Measurements from ENCODE around the gene EHD4.

EHD4 gene

DNA sequence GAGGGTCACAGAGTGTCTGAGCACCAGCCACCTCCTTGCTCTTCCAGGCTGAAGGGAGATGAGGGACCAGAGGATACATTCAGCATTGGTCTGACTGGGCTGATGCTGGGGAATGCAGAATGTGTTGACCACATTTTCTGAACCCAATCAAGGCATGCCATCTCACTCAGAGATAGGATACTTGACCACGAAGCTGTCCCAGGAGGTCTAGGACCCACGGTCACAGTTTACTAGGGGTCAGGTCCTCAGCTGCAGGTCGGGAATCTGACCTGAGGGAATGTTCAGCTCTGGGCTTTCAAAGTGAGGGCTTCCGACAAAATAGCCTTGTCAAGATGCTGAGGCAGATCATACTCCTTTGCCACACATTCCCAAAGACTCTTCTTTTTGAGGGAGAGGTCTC, 28.9 kb upstream of the EHD4 start:
- no peaks in the 10 kb centered on the region for H3K27me3 Mint-ChIP-seq (ENCODE audit: low read depth)
- H3K27ac Mint-ChIP-seq = no peak overlapping the region
- H3K4me3 Mint-ChIP-seq = no peak overlapping the region
- H3K36me3 Mint-ChIP-seq (ENCODE audit: low read depth) = no peaks in the 10 kb centered on the region
- H3K4me1 Mint-ChIP-seq (ENCODE audit: low read depth) = no peaks in the 10 kb centered on the region
- no peaks in the 10 kb centered on the region for H3K9me3 Mint-ChIP-seq

DNA sequence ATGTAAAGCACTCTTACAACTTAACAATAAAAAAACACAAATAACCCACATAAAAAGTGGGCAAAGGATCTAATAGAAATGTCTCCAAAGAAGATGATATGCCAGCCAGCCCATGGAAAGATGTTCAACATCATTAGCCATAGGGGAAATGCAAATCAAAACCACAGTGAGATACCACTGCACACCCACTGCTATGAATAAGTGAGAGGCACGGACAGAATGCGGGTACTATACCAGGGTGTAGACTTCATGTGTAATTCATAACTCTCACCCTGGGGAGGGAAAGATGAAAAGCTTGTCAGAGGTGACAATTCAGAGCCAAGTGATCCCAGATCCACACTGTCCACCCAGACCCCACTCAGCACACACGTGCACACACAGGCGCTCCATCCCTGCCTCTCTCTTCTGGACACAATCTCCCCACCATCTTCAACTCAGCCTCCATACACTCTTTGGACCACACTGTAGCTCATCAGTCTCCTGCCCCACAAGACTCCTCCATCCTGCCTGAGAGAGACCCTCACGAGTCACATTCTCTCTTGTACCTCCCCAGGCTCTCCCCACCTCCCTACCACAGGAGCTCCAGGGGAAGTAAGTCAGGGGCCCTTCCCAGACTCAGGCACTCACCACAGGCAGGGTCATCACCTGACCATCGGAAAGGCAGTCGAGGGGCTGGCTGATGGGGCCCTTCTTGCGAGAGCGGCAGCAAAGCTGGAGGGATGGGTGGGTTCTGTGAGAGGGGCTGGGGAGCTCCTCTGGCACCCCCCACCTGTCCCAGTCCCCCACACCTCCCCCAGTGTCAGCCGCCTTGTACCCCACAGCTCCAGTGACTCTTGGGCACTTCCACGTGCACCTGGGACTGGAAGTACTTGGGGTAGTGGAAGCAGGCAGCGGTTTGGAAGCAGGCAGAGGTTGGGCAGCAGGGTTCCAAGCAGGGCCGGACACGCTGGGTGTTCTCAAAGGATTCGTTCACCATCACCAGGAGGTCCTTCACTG, 27.2 kb upstream of the EHD4 start:
- no peak overlapping the region for H3K27ac Mint-ChIP-seq

GRCh38 chr15:41997845-41998244, 25.5 kb upstream of the EHD4 start:
- Mint-ChIP-seq H3K4me1 (ENCODE audit: low read depth) (no peaks in the 10 kb centered on the region), H3K27ac (no peak overlapping the region), H3K9me3 (no peaks in the 10 kb centered on the region), H3K27me3 (ENCODE audit: low read depth) (no peaks in the 10 kb centered on the region), H3K36me3 (ENCODE audit: low read depth) (no peaks in the 10 kb centered on the region), H3K4me3 (no peak overlapping the region)

More for the DNA sequence above, 27.2 kb upstream of the EHD4 start:
- Mint-ChIP-seq H3K27me3 (ENCODE audit: low read depth) (no peaks in the 10 kb centered on the region), H3K4me1 (ENCODE audit: low read depth) (no peaks in the 10 kb centered on the region), H3K36me3 (ENCODE audit: low read depth) (no peaks in the 10 kb centered on the region), H3K9me3 (no peaks in the 10 kb centered on the region), H3K4me3 (no peak overlapping the region)

DNA sequence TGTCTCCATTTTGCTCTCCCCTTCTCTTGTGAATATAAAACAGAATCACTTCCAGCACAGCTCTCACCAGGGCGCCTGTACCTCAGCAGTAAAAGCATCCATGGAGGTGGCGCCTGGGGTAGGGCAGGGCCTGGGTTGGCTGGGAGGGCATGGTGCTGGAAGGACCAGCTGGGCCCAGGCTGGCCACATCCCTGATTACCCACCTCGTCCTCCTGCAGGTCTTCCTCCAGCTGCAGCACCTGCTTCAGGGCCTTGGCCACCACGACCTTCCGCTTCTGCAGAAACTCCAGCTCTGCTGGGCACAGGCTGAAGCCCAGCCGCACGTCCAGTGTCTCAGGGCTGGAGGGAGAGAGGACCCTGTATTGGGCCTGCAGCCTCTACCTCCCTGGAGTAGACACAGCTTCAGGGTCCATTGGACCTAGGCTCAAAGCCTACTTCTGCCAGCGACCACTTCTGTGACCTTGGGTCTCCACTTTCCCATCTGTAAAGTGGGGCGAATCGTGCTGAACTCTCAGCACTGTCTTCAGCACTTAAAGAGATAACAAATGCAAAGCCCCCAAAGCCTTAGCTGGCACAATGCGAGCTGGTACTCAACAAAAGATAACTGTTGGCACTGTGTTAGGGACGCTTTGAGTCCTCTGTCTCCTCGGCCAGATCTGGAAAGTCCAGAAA, 24.7 kb upstream of the EHD4 start:
- H3K27me3 Mint-ChIP-seq (ENCODE audit: low read depth) = no peaks in the 10 kb centered on the region

DNA sequence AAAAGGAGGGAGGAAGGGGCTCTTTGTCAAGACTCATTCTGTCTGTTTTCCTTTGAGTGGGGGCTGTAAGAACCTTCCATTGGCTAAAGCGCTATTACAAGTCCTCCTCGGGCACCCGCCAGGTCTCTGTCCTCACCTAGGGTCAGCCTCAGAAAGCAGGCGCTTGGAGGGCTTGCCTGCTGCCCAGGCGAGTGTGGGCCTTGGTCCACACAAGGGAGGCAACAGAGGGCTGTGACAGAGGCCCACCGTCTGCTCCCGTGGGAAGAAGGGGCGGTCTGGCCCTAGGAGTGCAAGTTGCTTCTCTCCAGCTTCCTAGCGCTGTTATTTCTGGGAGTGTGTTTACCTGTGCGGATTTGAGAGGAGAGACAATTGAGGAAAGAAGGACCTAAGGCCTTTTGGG, 24.0 kb upstream of the EHD4 start:
- no peak overlapping the region for H3K4me3 Mint-ChIP-seq
- H3K9me3 Mint-ChIP-seq = no peaks in the 10 kb centered on the region
- H3K27me3 Mint-ChIP-seq (ENCODE audit: low read depth) = no peaks in the 10 kb centered on the region
- no peak overlapping the region for H3K27ac Mint-ChIP-seq
- H3K4me1 Mint-ChIP-seq (ENCODE audit: low read depth) = no peaks in the 10 kb centered on the region
- no peaks in the 10 kb centered on the region for H3K36me3 Mint-ChIP-seq (ENCODE audit: low read depth)

More for the DNA sequence above, 24.7 kb upstream of the EHD4 start:
- Mint-ChIP-seq H3K4me3 (no peak overlapping the region), H3K36me3 (ENCODE audit: low read depth) (no peaks in the 10 kb centered on the region), H3K9me3 (no peaks in the 10 kb centered on the region), H3K4me1 (ENCODE audit: low read depth) (no peaks in the 10 kb centered on the region), H3K27ac (no peak overlapping the region)

DNA sequence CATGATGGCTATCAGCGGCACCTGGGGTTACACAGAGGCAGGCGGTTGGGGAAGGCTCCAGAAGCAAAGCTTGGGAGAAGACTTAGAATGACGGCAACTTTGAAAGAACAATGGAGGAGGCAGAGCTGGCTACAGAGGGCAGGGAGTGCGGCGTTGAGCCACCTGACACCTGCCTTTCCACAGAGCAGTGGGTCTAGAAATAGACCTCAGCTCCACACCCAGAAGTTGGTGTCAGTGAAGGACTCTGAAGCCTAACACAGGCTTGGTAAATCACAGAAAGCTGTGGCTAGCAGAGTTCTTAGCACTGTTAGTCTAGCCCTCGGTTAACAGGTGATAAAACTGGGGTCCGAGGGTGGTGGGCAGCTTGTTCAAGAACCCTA, 23.1 kb upstream of the EHD4 start:
- H3K4me1 Mint-ChIP-seq (ENCODE audit: low read depth) = no peaks in the 10 kb centered on the region
- H3K9me3 Mint-ChIP-seq = no peaks in the 10 kb centered on the region
- H3K27me3 Mint-ChIP-seq (ENCODE audit: low read depth) = no peaks in the 10 kb centered on the region
- H3K4me3 Mint-ChIP-seq = no peak overlapping the region
- no peaks in the 10 kb centered on the region for H3K36me3 Mint-ChIP-seq (ENCODE audit: low read depth)
- no peak overlapping the region for H3K27ac Mint-ChIP-seq

- Mint-ChIP-seq H3K9me3 (no peaks in the 10 kb centered on the region), H3K27me3 (ENCODE audit: low read depth) (no peaks in the 10 kb centered on the region), H3K4me3 (no peak overlapping the region), H3K4me1 (ENCODE audit: low read depth) (no peaks in the 10 kb centered on the region), H3K27ac (no peak overlapping the region), H3K36me3 (ENCODE audit: low read depth) (no peaks in the 10 kb centered on the region)
Observed at GRCh38 chr15:41994772-41995475, 22.6 kb upstream of the EHD4 start.

DNA sequence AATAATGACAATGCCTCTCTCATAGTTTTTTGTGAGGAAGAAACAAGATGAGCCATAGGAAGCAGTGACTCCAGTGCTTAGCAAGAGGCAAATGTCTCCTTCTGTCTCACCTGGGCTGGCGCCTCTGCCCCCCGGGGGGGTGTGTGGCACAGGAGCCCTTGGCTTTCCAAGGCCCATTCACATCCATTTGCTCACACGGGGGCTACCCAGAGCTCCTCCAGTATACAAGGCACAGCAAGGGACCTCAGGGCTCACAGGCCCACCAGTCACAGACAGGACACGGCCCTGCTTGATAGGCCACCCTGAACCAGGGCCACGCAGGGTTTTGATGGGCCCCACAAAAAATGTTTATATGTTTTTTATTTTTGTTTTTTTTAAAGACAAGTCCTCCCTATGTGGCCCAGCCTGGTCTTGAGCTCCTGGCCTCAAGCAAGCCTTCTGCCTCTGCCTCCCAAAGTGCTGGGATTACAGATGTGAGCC, 21.9 kb upstream of the EHD4 start:
- Mint-ChIP-seq H3K4me1 (ENCODE audit: low read depth) (no peaks in the 10 kb centered on the region), H3K27ac (no peak overlapping the region), H3K36me3 (ENCODE audit: low read depth) (no peaks in the 10 kb centered on the region), H3K4me3 (no peak overlapping the region), H3K9me3 (no peaks in the 10 kb centered on the region), H3K27me3 (ENCODE audit: low read depth) (no peaks in the 10 kb centered on the region)

GRCh38 chr15:41993472-41994170, 21.3 kb upstream of the EHD4 start:
- Mint-ChIP-seq H3K36me3 (ENCODE audit: low read depth) (no peaks in the 10 kb centered on the region), H3K27ac (no peak overlapping the region), H3K9me3 (no peaks in the 10 kb centered on the region), H3K4me1 (ENCODE audit: low read depth) (no peaks in the 10 kb centered on the region), H3K4me3 (no peak overlapping the region), H3K27me3 (ENCODE audit: low read depth) (no peaks in the 10 kb centered on the region)

- H3K4me3 Mint-ChIP-seq = no peak overlapping the region
- H3K4me1 Mint-ChIP-seq (ENCODE audit: low read depth) = no peaks in the 10 kb centered on the region
- no peaks in the 10 kb centered on the region for H3K27me3 Mint-ChIP-seq (ENCODE audit: low read depth)
- H3K27ac Mint-ChIP-seq = no peak overlapping the region
- H3K9me3 Mint-ChIP-seq = no peaks in the 10 kb centered on the region
- H3K36me3 Mint-ChIP-seq (ENCODE audit: low read depth) = no peaks in the 10 kb centered on the region
Observed at GRCh38 chr15:41992803-41993190, 20.4 kb upstream of the EHD4 start.

DNA sequence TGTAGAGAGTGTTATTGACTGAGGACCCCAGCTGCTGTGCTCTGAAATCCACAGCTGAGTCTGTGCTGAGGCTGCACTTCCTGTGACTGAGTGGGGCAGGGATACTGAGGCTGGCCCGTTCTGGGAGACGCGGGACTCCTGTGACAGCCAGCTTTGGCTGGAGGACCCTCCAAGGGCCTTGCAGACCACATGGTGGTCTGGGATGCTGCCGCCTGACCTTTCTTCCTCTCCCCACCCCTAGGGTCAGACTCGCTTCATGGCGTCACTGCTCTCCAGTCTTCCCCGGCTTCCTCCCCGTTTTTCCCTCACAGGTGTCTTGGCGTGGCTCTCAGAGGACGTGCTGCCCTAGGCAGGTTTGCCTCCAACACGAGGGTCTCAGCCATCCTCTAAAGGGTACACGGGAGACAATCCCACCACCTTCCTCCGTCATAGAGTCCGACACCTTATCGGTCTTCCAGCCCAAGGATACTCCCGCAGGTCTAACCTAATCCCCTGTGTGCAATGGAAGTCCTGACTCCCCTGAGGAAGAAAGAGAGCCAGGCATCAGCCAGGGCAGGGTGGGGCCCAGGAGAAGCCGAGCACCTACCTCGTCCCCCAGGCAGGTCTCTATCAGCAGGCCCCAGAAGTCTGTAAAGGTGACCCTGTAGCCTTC, 19.9 kb upstream of the EHD4 start:
- H3K27ac Mint-ChIP-seq = no peak overlapping the region
- no peaks in the 10 kb centered on the region for H3K27me3 Mint-ChIP-seq (ENCODE audit: low read depth)
- H3K9me3 Mint-ChIP-seq = no peaks in the 10 kb centered on the region
- H3K4me3 Mint-ChIP-seq = no peak overlapping the region
- H3K36me3 Mint-ChIP-seq (ENCODE audit: low read depth) = no peaks in the 10 kb centered on the region
- H3K4me1 Mint-ChIP-seq (ENCODE audit: low read depth) = no peaks in the 10 kb centered on the region

- Mint-ChIP-seq H3K4me3 (no peak overlapping the region), H3K36me3 (ENCODE audit: low read depth) (no peaks in the 10 kb centered on the region), H3K4me1 (ENCODE audit: low read depth) (no peaks in the 10 kb centered on the region), H3K9me3 (no peaks in the 10 kb centered on the region), H3K27me3 (ENCODE audit: low read depth) (no peaks in the 10 kb centered on the region), H3K27ac (no peak overlapping the region)
Observed at GRCh38 chr15:41990691-41991090, 18.3 kb upstream of the EHD4 start.

GRCh38 chr15:41990243-41990605, 17.9 kb upstream of the EHD4 start:
- Mint-ChIP-seq H3K4me3 (no peak overlapping the region), H3K4me1 (ENCODE audit: low read depth) (no peaks in the 10 kb centered on the region), H3K9me3 (no peaks in the 10 kb centered on the region), H3K27me3 (ENCODE audit: low read depth) (no peaks in the 10 kb centered on the region), H3K27ac (no peak overlapping the region), H3K36me3 (ENCODE audit: low read depth) (no peaks in the 10 kb centered on the region)
